CD1c-positive myeloid dendritic cell (primary cell): ENCODE results near the gene CCNA1.
A peak's percentile ranks its signal among the peaks of the same experiment; 100 is the strongest.

Experiments
- DNase-seq: peaks from one replicate; pipeline ENCODE4 v3.0.0-alpha.2; 2016; ENCODE audit errors: extremely low spot score

Gene CCNA1

DNA sequence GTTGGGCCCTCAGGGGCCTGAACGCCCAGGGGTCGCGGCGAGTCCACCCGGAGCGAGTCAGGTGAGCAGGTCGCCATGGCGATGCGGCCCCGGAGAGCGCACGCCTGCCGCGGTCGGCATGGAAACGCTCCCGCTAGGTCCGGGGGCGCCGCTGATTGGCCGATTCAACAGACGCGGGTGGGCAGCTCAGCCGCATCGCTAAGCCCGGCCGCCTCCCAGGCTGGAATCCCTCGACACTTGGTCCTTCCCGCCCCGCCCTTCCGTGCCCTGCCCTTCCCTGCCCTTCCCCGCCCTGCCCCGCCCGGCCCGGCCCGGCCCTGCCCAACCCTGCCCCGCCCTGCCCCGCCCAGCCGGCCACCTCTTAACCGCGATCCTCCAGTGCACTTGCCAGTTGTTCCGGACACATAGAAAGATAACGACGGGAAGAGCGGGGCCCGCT, at the start of gene CCNA1:
Gene CCNA1, plus strand, starts transcription at position 390 of the 439 bp plus-strand sequence. CDS start 562 bp downstream, outside the sequence.
- DNase-seq = peak; percentile 65

DNA sequence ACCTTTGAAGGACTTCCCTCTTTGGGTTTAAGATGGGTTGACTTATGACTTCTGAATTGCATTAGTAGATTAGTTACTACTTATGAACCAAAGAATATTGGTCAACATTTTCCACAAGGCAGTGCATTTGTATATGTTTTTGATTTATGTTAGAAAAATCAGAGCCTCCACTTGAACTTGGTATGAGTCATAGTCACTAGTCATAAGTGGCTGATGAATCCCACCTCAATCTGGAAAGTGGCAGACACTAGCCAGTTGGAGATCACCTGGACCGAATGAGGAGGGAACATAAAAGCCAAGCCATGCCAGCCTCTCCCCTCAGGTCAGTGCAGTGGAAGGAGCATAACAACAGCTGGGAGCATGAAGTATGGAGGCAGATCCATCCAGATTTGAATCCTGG, 46.8 kb upstream of the CCNA1 start:
- DNase-seq = no peak

DNA sequence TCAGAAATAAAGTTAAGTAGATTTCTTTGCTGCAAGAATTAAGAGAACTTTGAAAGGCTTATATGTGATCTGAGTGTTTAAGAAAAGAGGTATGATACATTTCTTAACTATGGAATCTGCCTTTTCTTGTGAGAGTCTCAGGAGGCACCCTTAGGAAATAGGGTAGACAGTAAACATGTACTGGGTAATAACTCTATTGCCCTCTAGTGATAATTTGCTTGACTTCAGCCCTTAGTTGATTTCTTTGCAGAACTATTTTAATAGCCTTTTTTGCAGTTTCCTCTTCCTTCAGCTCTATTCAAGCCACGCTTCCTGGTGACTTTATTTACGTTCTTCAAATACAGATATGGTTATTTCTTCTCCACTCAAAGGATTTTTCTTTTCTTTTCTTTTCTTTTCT, 37.0 kb upstream of the CCNA1 start:
- DNase-seq = peak; percentile 28

- no peak for DNase-seq
These were observed 27.1 kb upstream of the CCNA1 start for GRCh38 chr13:36405151-36405550.

DNA sequence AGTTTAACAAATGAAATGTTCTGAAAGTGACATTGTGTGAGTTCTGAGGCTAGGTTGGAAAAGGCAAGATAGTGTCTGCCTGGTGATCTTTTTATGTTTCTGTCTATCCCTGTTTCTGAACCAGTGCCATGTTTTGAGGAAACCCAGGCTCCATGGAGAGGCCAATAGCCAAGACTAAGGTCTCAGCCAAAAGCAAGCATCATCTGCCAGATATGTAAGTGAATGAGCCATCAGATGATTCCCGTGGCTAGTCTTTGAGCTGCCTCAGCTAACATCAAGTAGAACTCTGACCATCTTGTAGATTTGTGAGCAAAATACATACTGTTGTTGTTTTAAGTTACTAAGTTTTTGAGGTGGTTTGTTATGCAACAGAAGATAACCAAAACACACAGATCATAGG, 19.6 kb upstream of the CCNA1 start:
- DNase-seq = no peak

DNA sequence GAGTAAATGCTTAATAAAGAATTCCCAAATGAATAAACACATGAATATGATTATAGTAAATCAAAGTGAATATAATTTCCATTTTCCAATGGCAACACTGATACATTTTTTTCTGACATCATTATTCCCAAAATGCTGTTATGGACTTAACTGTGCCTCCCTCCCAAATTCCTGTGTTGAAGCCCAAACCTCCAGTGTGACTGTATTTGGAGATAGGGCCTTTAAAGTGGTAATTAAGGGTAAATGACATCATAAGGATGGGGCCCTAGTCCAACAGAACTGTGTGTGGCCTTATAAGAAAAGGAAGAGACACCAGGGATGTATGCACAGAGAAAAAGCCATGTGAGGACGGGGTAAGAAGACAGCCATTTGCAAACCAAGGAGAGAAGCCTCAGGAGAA, 19.1 kb upstream of the CCNA1 start:
- no peak for DNase-seq

DNA sequence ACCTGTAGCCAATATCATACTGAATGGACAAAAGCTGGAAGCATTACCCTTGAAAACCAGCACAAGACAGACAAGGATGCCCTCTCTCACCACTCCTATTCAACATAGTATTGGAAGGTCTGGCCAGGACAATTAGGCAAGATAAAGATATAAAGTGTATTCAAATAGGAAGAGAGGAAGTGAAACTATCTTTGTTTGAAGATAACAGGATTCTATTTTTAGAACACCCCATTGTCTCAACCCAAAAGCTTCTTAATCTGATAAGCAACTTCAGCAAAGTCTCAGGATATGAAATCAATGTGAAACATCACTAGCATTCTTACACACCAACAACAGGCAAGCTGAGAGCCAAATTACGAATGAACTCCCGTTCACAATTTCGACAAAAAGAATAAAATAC, 17.8 kb upstream of the CCNA1 start:
- no peak for DNase-seq

DNA sequence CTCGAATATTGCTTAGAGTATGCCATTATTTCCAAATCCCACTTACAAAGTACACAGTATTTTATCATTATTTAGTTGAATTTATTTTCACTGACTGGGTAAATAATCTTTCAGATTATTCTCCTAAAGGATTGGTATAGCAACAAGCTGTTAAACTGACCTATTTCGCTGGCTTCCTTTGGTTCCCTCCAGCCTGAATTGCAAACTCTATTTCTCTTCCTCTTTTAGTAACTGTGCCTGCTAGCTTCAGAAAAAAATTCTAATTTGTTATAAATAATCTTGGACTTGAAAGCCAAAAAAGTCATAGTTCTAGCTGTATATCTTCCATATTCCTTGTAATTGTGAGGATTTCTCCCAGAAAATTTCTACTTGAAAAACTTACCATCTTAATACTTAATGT, 15.0 kb upstream of the CCNA1 start:
- peak; percentile 50 for DNase-seq

DNA sequence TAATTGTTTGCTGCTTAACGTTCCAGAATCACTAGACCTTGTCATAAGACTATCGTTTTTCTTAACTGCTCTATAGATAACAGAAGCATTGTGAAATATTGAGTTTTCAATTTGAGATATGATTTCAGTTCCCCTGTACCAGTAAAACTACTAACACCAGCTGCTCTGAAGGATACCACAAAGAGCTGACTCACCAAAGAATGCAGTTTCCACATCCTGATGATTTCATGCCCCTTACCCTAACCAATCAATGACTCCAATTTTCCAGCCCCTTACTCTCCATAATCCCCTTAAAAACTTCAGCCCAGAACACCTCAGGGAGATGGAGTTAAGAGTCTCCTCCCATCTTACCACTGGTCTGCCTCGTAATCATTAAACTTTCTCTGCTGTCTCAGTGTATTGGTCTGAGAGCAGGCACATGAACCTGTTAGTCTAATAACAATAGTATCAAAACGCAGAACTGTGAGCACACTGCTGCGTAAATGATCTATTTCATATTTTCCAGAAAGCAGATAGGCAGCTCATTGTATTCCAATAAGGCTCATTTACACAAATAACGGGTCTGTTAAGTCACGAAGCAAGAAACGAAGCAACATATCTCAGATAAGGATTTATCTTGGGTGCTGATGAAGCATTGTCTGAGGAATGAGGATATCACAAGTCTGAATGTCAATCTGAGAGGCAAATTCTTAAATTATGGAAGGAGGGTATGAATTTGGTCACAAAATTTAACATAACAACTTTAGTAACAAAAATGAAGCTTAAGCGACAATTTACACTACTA, 14.1 kb upstream of the CCNA1 start:
- peak; percentile 85 for DNase-seq

DNA sequence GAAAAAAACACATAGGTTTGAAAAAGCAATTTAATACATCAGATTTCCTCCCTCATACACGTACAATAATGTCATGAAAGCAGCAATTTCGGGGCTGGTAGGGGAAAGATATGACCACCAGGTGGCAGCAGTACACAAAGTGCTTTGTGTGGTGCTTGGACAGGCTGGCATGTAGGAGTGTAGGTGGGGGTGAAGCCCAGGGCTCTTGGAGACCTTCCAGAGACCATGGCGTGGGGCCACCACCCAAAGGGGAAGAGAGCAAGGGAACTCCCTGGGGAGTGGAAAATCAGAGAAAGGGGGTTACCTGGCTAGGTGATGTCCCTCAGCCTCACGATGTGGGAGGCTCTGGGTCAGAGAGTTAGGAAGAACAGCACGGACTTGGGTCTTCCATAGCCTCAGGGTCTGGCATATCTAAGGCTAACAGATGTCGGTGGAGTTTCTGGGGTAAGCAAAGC, 11.8 kb upstream of the CCNA1 start:
- DNase-seq = peak; percentile 87

DNA sequence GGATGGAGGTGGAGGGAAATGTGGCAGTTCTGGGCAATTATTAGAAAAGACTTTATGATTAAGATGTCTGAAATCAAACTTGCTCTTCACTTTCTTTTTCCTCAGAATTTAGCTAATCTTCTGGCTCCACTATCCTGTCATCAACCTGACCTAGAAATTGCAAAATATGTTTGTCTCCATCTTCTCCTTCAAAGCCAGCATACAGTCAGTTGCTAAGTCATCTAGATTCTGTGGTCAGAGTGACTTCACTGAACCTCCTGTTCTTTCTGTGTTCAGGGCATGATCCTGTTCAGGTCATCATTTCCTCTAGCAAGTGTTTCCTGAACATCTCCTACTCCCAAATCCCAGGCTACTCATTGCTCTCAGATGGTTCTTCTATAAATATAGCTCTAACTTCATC, 10.8 kb upstream of the CCNA1 start:
- DNase-seq = peak; percentile 12

DNA sequence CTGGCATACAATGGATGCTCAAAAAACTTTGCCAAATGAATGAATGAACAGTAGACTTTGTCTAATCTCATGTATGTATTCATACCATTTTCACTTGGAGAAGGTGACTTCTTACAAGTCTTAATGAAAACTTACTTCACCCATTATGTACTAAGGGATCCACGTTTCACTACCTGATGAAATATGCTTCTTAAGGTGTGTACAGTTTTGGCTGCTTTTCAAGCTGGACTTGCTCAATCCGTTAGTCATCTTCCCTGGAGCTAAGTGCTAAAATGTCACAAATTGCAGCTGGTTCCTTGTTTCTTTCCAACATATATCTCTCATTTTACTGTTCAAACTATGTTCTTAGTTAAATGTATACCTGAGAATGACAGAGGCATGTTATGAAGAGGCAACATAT, 4.2 kb upstream of the CCNA1 start:
- no peak for DNase-seq

GRCh38 chr13:36430247-36431203, 1.8 kb upstream of the CCNA1 start:
- DNase-seq = no peak

GRCh38 chr13:36431204-36432105, 840 bp upstream of the CCNA1 start:
- DNase-seq = peak; percentile 53

DNA sequence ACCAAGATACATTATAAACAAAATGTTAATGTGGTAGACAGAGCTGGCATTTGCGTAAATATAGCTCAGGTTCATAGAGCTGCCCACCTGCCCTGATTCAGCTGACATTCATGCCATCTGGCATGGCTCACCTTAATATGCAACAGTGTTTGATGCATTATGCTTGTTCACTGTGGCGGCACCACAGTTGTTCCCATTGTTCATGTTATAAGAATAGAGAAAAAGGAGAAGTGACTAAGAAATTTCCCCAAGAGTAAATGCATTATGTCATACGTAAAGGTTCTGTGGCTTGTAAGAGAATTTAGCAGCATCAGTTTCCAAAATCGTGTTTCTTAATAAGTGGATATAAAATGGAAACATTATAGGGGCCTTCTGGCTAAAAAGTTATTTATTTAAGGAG, 4.5 kb downstream of the CCNA1 start:
- DNase-seq = peak; percentile 41

GRCh38 chr13:36438594-36439483, 6.5 kb downstream of the CCNA1 start:
- no peak for DNase-seq

DNA sequence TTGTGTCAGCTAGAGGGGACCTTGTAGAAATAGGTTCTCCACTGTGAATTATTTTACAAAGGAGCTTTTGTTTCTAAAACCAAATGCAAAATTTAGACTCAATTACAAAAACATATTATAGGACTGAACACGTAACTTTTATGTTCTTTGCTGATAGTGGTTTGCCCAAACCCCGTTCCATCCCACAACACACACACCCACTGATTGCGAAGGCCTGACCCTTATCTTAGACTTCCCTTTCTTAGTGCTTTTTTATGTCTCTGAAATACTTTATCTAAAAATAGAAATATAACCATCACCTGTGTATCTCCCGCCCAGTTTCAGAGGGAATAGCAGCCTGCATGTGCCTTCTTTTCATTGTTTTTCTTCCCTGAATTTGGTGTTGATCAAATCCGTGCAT, 13.0 kb downstream of the CCNA1 start:
- DNase-seq = no peak

DNA sequence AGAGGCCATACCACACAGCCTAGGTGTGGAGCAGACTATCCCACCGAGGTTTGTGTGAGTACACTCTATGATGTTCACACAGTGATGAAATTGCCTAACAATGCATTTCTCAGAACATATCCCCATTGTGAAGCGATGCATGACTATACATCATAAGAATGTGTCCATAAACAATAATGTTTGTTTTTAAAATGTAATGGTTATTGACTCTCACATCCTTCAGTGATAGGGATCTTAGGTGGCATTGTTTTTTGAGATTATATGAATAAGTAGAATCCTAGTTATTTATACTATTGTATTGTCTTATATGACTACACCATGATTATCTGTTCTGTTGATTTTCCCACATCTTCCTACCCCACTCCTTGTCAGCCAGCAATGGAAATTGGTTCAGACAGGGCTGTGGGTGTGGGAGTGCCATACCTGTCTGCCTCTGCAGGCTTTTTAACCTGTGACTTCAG, 13.6 kb downstream of the CCNA1 start:
- no peak for DNase-seq

DNA sequence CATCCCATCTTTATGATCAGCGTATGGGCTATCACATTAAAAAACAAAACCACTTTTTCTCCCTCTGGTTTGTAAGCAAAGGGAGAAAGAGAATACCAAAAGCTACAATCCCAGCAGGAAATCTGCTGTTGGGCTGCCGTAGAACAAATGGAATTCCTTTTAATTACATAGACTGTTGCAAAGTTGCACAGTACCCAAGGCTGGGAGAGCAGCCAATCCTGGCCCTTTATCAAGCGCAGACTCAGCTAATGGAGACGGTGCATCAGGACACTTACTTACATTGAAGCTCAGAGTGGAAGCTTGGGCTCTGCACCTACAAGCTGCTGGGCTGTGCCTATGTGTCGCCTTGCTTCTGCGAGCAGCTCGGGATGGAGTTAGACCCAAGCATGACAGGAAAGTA, 15.2 kb downstream of the CCNA1 start:
- no peak for DNase-seq

GRCh38 chr13:36450534-36450933, 18.2 kb downstream of the CCNA1 start:
- DNase-seq = no peak
